Measurements from ENCODE around the gene LRRC4.

DNA sequence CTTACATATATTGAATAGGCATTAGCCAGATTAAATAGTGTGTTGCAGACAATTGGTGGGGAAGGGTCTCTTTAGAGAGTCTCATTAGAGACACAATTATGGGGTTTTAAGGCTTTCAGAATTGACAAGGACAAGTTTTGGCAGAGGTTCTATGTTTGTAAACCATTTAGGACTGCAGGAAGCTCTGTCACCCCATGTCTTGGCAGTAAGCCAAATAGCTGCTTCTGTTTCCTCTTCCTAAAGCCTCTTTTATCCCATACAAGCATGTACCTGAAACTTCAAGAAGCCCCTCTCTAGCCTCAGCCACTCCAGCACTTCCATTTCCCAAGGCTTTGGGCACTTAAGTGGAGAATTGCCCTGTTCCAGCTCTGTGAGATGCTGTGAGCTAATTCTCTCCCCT is 21.8 kb upstream of the LRRC4 start:
- TF ChIP-seq CTCF (IDR thresholded peaks at IDR 0.05; ENCODE audit: extremely low read depth in 1 of 2, insufficient read depth in 1 of 2, low read depth in 1 of 2, low read length in 2 of 2) (no peak), EZH2 (IDR thresholded peaks at IDR 0.05; ENCODE audit: borderline replicate concordance, low read depth, low read length, severe bottlenecking) (no peak), POLR2AphosphoS5 (IDR thresholded peaks at IDR 0.05; ENCODE audit: insufficient read depth, low read depth, low read length) (peak; percentile 22), POLR2A (IDR thresholded peaks at IDR 0.05; ENCODE audit: low read depth, low read length) (no peak), JUN (IDR thresholded peaks at IDR 0.05; ENCODE audit: borderline replicate concordance, insufficient read depth, insufficient read length, low read depth) (no peak)
- TF ChIP-seq, protein P1, sequence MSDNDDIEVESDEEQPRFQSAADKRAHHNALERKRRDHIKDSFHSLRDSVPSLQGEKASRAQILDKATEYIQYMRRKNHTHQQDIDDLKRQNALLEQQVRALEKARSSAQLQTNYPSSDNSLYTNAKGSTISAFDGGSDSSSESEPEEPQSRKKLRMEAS (IDR thresholded peaks at IDR 0.05; ENCODE audit: insufficient read depth, insufficient read length): no peak
